HL-60 (cell line): ENCODE data around the gene GMNN.

Experiments used
- DNase-seq, 2 experiments: peaks; one replicate each; pipeline ENCODE4 v3.0.0-alpha.2; 2010 to 2020; ENCODE audit warnings: low read depth in 1 of 2, low spot score in 1 of 2
- H3K27ac ChIP-seq: fragments of 250-450 bp; sonication (Bioruptor Pico); replicated peaks from 2 replicates; pipeline ENCODE4 v1.5.1; 2020; ENCODE audit warnings: mild to moderate bottlenecking, moderate library complexity
- H3K27me3 ChIP-seq: fragments of 250-450 bp; sonication (Bioruptor Pico); 2 replicates; pipeline ENCODE4 v1.5.1; 2021; ENCODE audit warnings: mild to moderate bottlenecking, moderate library complexity; ENCODE audit not compliant: insufficient read depth, poor library complexity, severe bottlenecking
- H3K4me3 ChIP-seq: replicated peaks from 2 replicates; pipeline ENCODE4 v1.5.1; 2011; ENCODE audit warnings: mild to moderate bottlenecking, control low read depth, low read length; ENCODE audit not compliant: insufficient read depth
- CTCF ChIP-seq: IDR thresholded peaks from one replicate; pipeline ENCODE4 v1.5.1; 2011; ENCODE audit warnings: low read length, control low read depth, inconsistent platforms; ENCODE audit not compliant: insufficient read depth
- GABPA ChIP-seq: IDR thresholded peaks from 2 replicates; pipeline ENCODE4 v1.6.1; 2012; ENCODE audit warnings: low read depth
- POLR2AphosphoS5 ChIP-seq: IDR thresholded peaks from 2 replicates; pipeline ENCODE4 v1.6.1; 2012; ENCODE audit warnings: low read depth
- REST ChIP-seq: IDR thresholded peaks from 2 replicates; pipeline ENCODE4 v1.6.1; 2012; ENCODE audit warnings: low read depth; ENCODE audit not compliant: insufficient replicate concordance
- SPI1 ChIP-seq: IDR thresholded peaks from 2 replicates; pipeline ENCODE4 v1.6.1; 2012; ENCODE audit warnings: low read depth, mild to moderate bottlenecking, borderline replicate concordance

The GMNN gene

GRCh38 chr6:24760210-24760609 lies 14.5 kb upstream of the GMNN start:
- TF ChIP-seq SPI1 (no peak), CTCF (no peak), GABPA (no peak), REST (no peak), POLR2AphosphoS5 (no peak)
- H3K27ac ChIP-seq, result no peak overlapping the region
- DNase-seq, result no peak
- no peaks in the 10 kb centered on the region for H3K27me3 ChIP-seq
- H3K4me3 ChIP-seq, result no peak overlapping the region

- Histone ChIP-seq H3K27me3 (no peaks in the 10 kb centered on the region), H3K27ac (no peak overlapping the region), H3K4me3 (no peak overlapping the region)
- TF ChIP-seq GABPA (no peak), CTCF (no peak), SPI1 (no peak), REST (no peak), POLR2AphosphoS5 (no peak)
- no peak for DNase-seq
These were observed 13.4 kb upstream of the GMNN start for GRCh38 chr6:24761193-24761835.

- no peaks in the 10 kb centered on the region for H3K27me3 ChIP-seq
- TF ChIP-seq SPI1 (no peak), POLR2AphosphoS5 (no peak), GABPA (no peak), REST (no peak)
- H3K4me3 ChIP-seq, result no peak overlapping the region
- H3K27ac ChIP-seq, result no peak overlapping the region
- DNase-seq, result no peak
These were observed 12.9 kb upstream of the GMNN start for GRCh38 chr6:24761851-24762250.
